Stomach (tissue), 4 donors: ENCODE measurements around the gene CACNB2.

Experiments
- POLR2A ChIP-seq, 4 donors: fragments of 450-650 bp; IDR thresholded peaks; one replicate each; pipeline ENCODE4 v1.6.1; 2016; ENCODE audit warnings: antibody characterized with exemption in 4 of 4, control low read depth in 2 of 4, mild to moderate bottlenecking in 1 of 4, moderate library complexity in 1 of 4
- POLR2AphosphoS5 ChIP-seq, 3 donors: sonication (generic); formaldehyde crosslinking; IDR thresholded peaks; one replicate each; pipeline ENCODE4 v1.6.1; 2016; ENCODE audit warnings: antibody characterized with exemption in 3 of 3
- TF ChIP-seq, protein P1 (sequence below), 7 experiments: fragments of 450-650 bp in 4 of 7; fragments of 200-600 bp in 3 of 7; sonication (generic) in 3 of 7; IDR thresholded peaks; one replicate each; pipeline ENCODE4 v1.5.1; 2016 to 2019; ENCODE audit warnings: antibody characterized with exemption in 7 of 7, control low read depth in 2 of 7, mild to moderate bottlenecking in 1 of 7

DNA sequence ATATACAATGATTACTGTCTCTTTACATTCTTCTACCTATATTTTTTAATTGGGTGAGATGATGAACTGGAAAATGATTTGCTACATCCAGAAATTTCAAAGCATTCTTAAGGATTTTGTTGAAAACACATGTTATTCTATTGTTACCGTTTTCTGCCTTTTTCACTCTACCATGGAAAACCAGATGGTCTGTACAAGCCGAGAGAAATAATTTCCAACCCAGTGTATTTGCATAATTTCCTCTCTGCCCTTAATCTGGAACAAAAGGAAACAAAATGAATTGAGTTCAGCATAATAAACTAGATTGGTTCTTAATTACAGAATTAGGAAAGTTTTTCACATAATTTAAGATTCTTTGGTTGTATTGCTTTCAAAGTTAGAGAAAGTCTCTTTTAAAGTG, 211.2 kb downstream of the CACNB2 start:
- TF ChIP-seq POLR2A (IDR thresholded peaks at IDR 0.05) (no peak), POLR2AphosphoS5 (IDR thresholded peaks at IDR 0.05) (no peak)
- TF ChIP-seq, protein P1, sequence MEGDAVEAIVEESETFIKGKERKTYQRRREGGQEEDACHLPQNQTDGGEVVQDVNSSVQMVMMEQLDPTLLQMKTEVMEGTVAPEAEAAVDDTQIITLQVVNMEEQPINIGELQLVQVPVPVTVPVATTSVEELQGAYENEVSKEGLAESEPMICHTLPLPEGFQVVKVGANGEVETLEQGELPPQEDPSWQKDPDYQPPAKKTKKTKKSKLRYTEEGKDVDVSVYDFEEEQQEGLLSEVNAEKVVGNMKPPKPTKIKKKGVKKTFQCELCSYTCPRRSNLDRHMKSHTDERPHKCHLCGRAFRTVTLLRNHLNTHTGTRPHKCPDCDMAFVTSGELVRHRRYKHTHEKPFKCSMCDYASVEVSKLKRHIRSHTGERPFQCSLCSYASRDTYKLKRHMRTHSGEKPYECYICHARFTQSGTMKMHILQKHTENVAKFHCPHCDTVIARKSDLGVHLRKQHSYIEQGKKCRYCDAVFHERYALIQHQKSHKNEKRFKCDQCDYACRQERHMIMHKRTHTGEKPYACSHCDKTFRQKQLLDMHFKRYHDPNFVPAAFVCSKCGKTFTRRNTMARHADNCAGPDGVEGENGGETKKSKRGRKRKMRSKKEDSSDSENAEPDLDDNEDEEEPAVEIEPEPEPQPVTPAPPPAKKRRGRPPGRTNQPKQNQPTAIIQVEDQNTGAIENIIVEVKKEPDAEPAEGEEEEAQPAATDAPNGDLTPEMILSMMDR (IDR thresholded peaks at IDR 0.05): no peak
